GM12878 (cell line): ENCODE measurements around the gene GNAQ. TPM values are rescaled to one million over a fixed set of nuclear protein-coding genes. Genes with fewer than 3 reads are reported as not detected.

Experiments used
- ATAC-seq: fragments of 200-7000 bp; cut with Tn5 transposase; 3 replicates; pipeline ENCODE4 v1.9.1; 2020; ENCODE audit warnings: mild to moderate bottlenecking, moderate library complexity
- BruUV-seq: library from RNA; stranded (reverse); fragments of 400-500 nt; replicated peaks from 2 replicates; lab custom pipeline; 2021; lab: Mats Ljungman, UMichigan
- CTCF ChIA-PET: fragments of 300-600 bp; sonication (Branson Sonifier 250); formaldehyde crosslinking; extraction: SDS; loops from one replicate; lab custom pipeline; 2021; ENCODE audit warnings: inconsistent platforms; lab: Yijun Ruan, JAX
- POLR2A ChIA-PET: fragments of 350-600 bp; formaldehyde crosslinking; extraction: SDS; loops from one replicate; lab custom pipeline; 2021; ENCODE audit warnings: inconsistent platforms; lab: Charles Lee
- RAD21 ChIA-PET: fragments of 300-600 bp; sonication (Branson Sonifier 250); formaldehyde crosslinking; loops from one replicate; lab custom pipeline; 2023; ENCODE audit warnings: antibody characterized with exemption; ENCODE audit not compliant: unreplicated experiment; lab: Charles Lee
- SMC1A ChIA-PET: fragments of 300-600 bp; sonication (Branson Sonifier 250); formaldehyde crosslinking; loops from one replicate; lab custom pipeline; 2023; ENCODE audit not compliant: unreplicated experiment, uncharacterized antibody; lab: Charles Lee
- DNase-seq: peaks from one replicate; pipeline ENCODE4 v3.0.0-alpha.2; 2011; ENCODE audit warnings: low read depth, low spot score
- FAIRE-seq: peaks from 3 replicates; lab custom pipeline; 2011; peaks lifted over from hg19 to GRCh38; lab: Jason Lieb, UNC
- H2AFZ ChIP-seq: 2 replicates; pipeline ENCODE4 v1.6.0; 2011; ENCODE audit warnings: low read depth, low read length, control low read depth; ENCODE audit not compliant: control insufficient read depth
- H3K27ac ChIP-seq: 2 replicates; pipeline ENCODE4 v1.5.1; 2011; ENCODE audit warnings: control low read depth; ENCODE audit not compliant: control insufficient read depth, insufficient read depth
- H3K27me3 ChIP-seq, 2 experiments: replicated peaks in 1 of 2; 2 replicates each; pipeline versions ENCODE4 v1.6.0 to v1.6.1; 2011; ENCODE audit warnings: low read length in 1 of 2; ENCODE audit not compliant: control insufficient read depth in 2 of 2, insufficient read depth in 2 of 2
- H3K36me3 ChIP-seq, 2 experiments: 2 replicates each; pipeline ENCODE4 v1.5.1; 2011; ENCODE audit warnings: low read length in 1 of 2; ENCODE audit not compliant: control insufficient read depth in 2 of 2, insufficient read depth in 2 of 2
- H3K4me1 ChIP-seq: 2 replicates; pipeline ENCODE4 v1.6.1; 2011; ENCODE audit warnings: mild to moderate bottlenecking, low read length, moderate library complexity, mixed read lengths; ENCODE audit not compliant: control insufficient read depth, insufficient read depth
- H3K4me2 ChIP-seq: 2 replicates; pipeline ENCODE4 v1.6.0; 2011; ENCODE audit warnings: control low read depth; ENCODE audit not compliant: control insufficient read depth, insufficient read depth
- H3K4me3 ChIP-seq: fragments of 200-600 bp; sonication (generic); 2 replicates; pipeline ENCODE4 v1.5.1; 2016
- H3K79me2 ChIP-seq: 2 replicates; pipeline ENCODE4 v1.6.0; 2011; ENCODE audit warnings: low read length; ENCODE audit not compliant: control insufficient read depth, insufficient read depth
- H3K9ac ChIP-seq: 2 replicates; pipeline ENCODE4 v1.8.0; 2011; ENCODE audit warnings: low read length, control low read depth, mixed read lengths; ENCODE audit not compliant: control insufficient read depth, insufficient read depth
- H3K9me3 ChIP-seq: replicated peaks from 3 replicates; pipeline ENCODE4 v1.5.1; 2011; ENCODE audit warnings: mild to moderate bottlenecking, low read length; ENCODE audit not compliant: control insufficient read depth, insufficient read depth
- H4K20me1 ChIP-seq: 2 replicates; pipeline ENCODE4 v1.6.0; 2011; ENCODE audit not compliant: control insufficient read depth, insufficient read depth
- ATF2 ChIP-seq: IDR thresholded peaks from 2 replicates; pipeline ENCODE4 v1.6.1; 2012; ENCODE audit warnings: low read length, inconsistent platforms
- BACH1 ChIP-seq: fragments of 450-650 bp; IDR thresholded peaks from 2 replicates; pipeline ENCODE4 v1.6.1; 2017; ENCODE audit warnings: mild to moderate bottlenecking, borderline replicate concordance
- CBFB ChIP-seq: IDR thresholded peaks from 2 replicates; pipeline ENCODE4 v1.6.1; 2016; ENCODE audit warnings: antibody characterized with exemption, low read depth
- CEBPB ChIP-seq, 2 experiments: fragments of 150-350 bp in 1 of 2; IDR thresholded peaks; 2 replicates each; pipeline ENCODE4 v1.6.1; 2012 to 2014; ENCODE audit warnings: low read depth in 2 of 2, low read length in 2 of 2, borderline replicate concordance in 1 of 2, inconsistent platforms in 1 of 2
- CHD2 ChIP-seq: IDR thresholded peaks from 2 replicates; pipeline ENCODE4 v1.6.1; 2011; ENCODE audit warnings: low read depth, low read length, improper control_type of control experiment, borderline replicate concordance
- CREB1 ChIP-seq: IDR thresholded peaks from 2 replicates; pipeline ENCODE4 v1.6.1; 2012; ENCODE audit warnings: low read depth, mild to moderate bottlenecking, inconsistent platforms
- DPF2 ChIP-seq: fragments of 450-650 bp; IDR thresholded peaks from 2 replicates; pipeline ENCODE4 v1.6.1; 2017; ENCODE audit warnings: mild to moderate bottlenecking
- EGR1 ChIP-seq, 2 experiments: IDR thresholded peaks; 1 replicate in 1 of 2; 2 replicates in 1 of 2; pipeline ENCODE4 v1.6.1; 2011 to 2012; ENCODE audit warnings: low read depth in 2 of 2, low read length in 2 of 2, borderline replicate concordance in 1 of 2, mild to moderate bottlenecking in 1 of 2, moderate library complexity in 1 of 2
- JUND ChIP-seq: IDR thresholded peaks from 2 replicates; pipeline ENCODE4 v1.6.1; 2012; ENCODE audit warnings: low read depth, mild to moderate bottlenecking, low read length, improper control_type of control experiment, moderate library complexity
- POU2F2 ChIP-seq: IDR thresholded peaks from 3 replicates; pipeline ENCODE4 v1.6.1; 2011; ENCODE audit warnings: low read depth, mild to moderate bottlenecking, low read length, borderline replicate concordance
- SKIL ChIP-seq: fragments of 450-650 bp; IDR thresholded peaks from 2 replicates; pipeline ENCODE4 v1.6.1; 2017; ENCODE audit warnings: mild to moderate bottlenecking, low read depth, inconsistent platforms; ENCODE audit not compliant: poor library complexity, severe bottlenecking
- SMAD1 ChIP-seq: fragments of 450-650 bp; IDR thresholded peaks from 2 replicates; pipeline ENCODE4 v1.6.1; 2018; ENCODE audit warnings: mild to moderate bottlenecking, low read depth; ENCODE audit not compliant: partially characterized antibody
- TAF1 ChIP-seq: IDR thresholded peaks from 2 replicates; pipeline ENCODE4 v1.6.1; 2011; ENCODE audit warnings: mild to moderate bottlenecking, low read depth, low read length, borderline replicate concordance
- ZNF687 ChIP-seq: fragments of 450-650 bp; IDR thresholded peaks from 2 replicates; pipeline ENCODE4 v1.6.1; 2017; ENCODE audit warnings: mild to moderate bottlenecking, moderate library complexity
- WGBS: methylation state at CpG from one replicate; pipeline ENCODE4 v1.1.6; 2016; ENCODE audit warnings: low lambda C conversion rate; ENCODE audit not compliant: insufficient replicate concordance, insufficient coverage; ENCODE audit errors: missing lambda C conversion rate; 5-methylcytosine and 5-hydroxymethylcytosine counted together
- in situ Hi-C: fragments of 300-500 bp; cut with MboI; formaldehyde crosslinking; loops from 9 replicates; pipeline ENCODE4 v1.14.3; 2018; ENCODE audit warnings: mixed read lengths
- intact Hi-C: fragments of 100-400 bp; cut with micrococcal nuclease; formaldehyde crosslinking; loops from one replicate; pipeline ENCODE4 v1.14.2; 2022; ENCODE audit not compliant: unreplicated experiment
- polyA plus RNA-seq, 11 experiments: library from polyadenylated mRNA; depleted of rRNA in 4 of 11; unstranded in 6 of 11; stranded (reverse) in 5 of 11; fragments of >200 nt; fragmentation: Nextera tagmentation in 4 of 11; fragmentation: Illumina TruSeq in 1 of 11; extraction: Ambion mirVana in 4 of 11; extraction: Trizol in 1 of 11; gene quantifications; 1 replicate in 1 of 11; 2 replicates in 10 of 11; pipeline versions ENCODE4 v1.2.1 to v1.2.3, GENCODE V29; 2011 to 2016; ENCODE audit warnings: inconsistent platforms in 2 of 11, missing spikeins in 2 of 11, low read depth in 1 of 11
- total RNA-seq, 4 experiments: library from RNA; depleted of rRNA in 3 of 4; stranded (reverse); fragments of >200 nt in 3 of 4; fragmentation: Illumina TruSeq in 1 of 4; extraction: Trizol in 1 of 4; gene quantifications; 2 replicates each; pipeline versions ENCODE4 v1.2.1 to v1.2.3, GENCODE V29; 2013 to 2021

GNAQ gene
- total and polyA plus RNA-seq, 10 of the 15 experiments (the other 5 are each of a cell fraction or from before 2014, with no cell fraction given) = 0.15 to 47.2 (median 0.49) TPM

- ATAC-seq (peak; percentile 35), DNase-seq (no peak)
- Histone ChIP-seq H3K27ac (no peak overlapping the region), H3K4me2 (no peak overlapping the region), H2AFZ (no peak overlapping the region), H3K27me3 (no peaks in the 10 kb centered on the region), H3K9me3 (no peaks in the 10 kb centered on the region), H3K4me3 (no peak overlapping the region), H3K9ac (no peak overlapping the region), H3K36me3 (no peaks in the 10 kb centered on the region), H3K4me1 (no peaks in the 10 kb centered on the region), H3K79me2 (no peaks in the 10 kb centered on the region), H4K20me1 (no peaks in the 10 kb centered on the region)
- SMC1A ChIA-PET = interaction anchor here (1.2 to 5.8 kb wide), 12 partner anchors 9 to 151 kb away, joined by 3 to 35 read pairs (median 4); no protein-coding TSS in a partner anchor
- POLR2A ChIA-PET = interaction anchor here (0.6 to 1.9 kb wide), 4 partner anchors 9 to 79 kb away, joined by 4 to 6 read pairs (median 6); no protein-coding TSS in a partner anchor
- in situ Hi-C loops = no loop called here
- WGBS = 14% methylated on average over 5 of the region's 5 CpGs
- RAD21 ChIA-PET = interaction anchor here (0.6 to 5.7 kb wide), 11 partner anchors 8 to 1428 kb away, joined by 3 to 26 read pairs (median 4); no protein-coding TSS in a partner anchor
- intact Hi-C loops = no loop called here
- BruUV-seq = no TSS peak
- CTCF ChIA-PET = interaction anchor here (0.6 to 2.4 kb wide), 12 partner anchors 10 to 427 kb away, joined by 3 to 6 read pairs (median 3); no protein-coding TSS in a partner anchor
- no peak for TF ChIP-seq DPF2
- TF ChIP-seq ATF2 = no peak
- TF ChIP-seq POU2F2 = no peak
- TF ChIP-seq CREB1 = no peak
- TF ChIP-seq CEBPB (IDR thresholded peaks at IDR 0.05; ENCODE audit: borderline replicate concordance in 1 of 2, low read depth in 2 of 2, low read length in 2 of 2) = no peak
- no peak for TF ChIP-seq JUND
- TF ChIP-seq ZNF687 = no peak
- TF ChIP-seq TAF1 = no peak
- no peak for TF ChIP-seq SKIL
- no peak for TF ChIP-seq CBFB
- no peak for TF ChIP-seq EGR1 (IDR thresholded peaks at IDR 0.05; ENCODE audit: borderline replicate concordance in 1 of 2, low read depth in 2 of 2, low read length in 2 of 2)
- TF ChIP-seq BACH1 = no peak
- no peak for TF ChIP-seq CHD2
- TF ChIP-seq SMAD1 = no peak
- TF ChIP-seq, all 136 proteins: peak for 0
- no peak for FAIRE-seq
These were observed 147.5 kb downstream of the GNAQ start for GRCh38 chr9:77883846-77884771.
